Hepatic stellate cell (primary cell): Measurements from ENCODE around the gene WAS.
"Not testable (repeated sequence)": the region's sequence is repeated elsewhere in the genome, so short reads cannot be mapped to it uniquely, and the experiment has no call there.

ENCODE experiments used
- DNase-seq: peaks from one replicate; pipeline ENCODE4 v3.0.0; 2011; ENCODE audit warnings: low spot score

WAS gene

GRCh38 chrX:48683411-48683982 lies at the start of gene WAS:
Gene WAS (plus strand): TSS chrX:48683799. CDS start chrX:48683854, 55 bp downstream.
- no peak for DNase-seq

- DNase-seq = no peak
Observed at GRCh38 chrX:48636301-48636700, 47.3 kb upstream of the WAS start.

- DNase-seq = no peak
Observed at GRCh38 chrX:48636776-48637175, 46.8 kb upstream of the WAS start.

DNA sequence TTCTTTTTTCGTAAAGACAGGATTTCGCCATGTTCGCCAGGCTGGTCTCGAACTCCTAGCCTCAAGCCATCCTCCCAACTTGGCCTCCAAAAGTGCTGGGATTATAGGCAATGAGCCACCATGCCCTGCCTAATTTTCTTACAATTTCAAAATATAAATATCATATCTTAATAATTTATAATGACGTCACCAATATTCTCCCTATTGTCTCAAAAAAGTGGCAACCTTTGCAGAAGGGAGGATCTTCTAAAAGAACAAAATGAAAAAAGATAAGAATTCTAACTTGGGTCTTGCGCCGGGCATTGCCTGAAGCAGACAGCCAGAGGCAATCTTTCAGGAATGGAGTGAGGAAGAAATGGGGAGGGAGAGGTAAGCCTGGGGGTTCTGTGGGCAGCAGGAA lies 37.9 kb upstream of the WAS start:
- DNase-seq = no peak

DNA sequence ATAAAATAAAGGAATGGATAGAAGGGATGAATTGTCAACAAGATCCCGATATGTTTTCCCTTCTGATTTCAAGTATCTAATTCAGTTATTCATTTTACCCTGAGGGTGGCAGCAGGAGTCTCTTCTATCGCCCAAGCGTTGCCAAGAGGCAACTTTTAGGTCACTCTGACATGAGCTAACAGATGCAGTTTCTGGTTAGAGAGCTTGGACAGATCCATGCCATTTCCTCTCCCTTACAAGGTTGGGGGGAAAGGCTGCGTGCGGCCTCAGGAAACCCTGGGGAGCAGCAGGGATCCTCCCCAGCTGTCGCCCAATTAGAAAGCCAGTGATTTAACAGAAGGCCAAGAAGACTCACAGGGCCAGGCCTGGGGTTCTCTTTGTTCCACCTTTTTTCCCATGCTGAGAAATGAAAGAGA lies 35.3 kb upstream of the WAS start:
- DNase-seq = peak; percentile 35

DNA sequence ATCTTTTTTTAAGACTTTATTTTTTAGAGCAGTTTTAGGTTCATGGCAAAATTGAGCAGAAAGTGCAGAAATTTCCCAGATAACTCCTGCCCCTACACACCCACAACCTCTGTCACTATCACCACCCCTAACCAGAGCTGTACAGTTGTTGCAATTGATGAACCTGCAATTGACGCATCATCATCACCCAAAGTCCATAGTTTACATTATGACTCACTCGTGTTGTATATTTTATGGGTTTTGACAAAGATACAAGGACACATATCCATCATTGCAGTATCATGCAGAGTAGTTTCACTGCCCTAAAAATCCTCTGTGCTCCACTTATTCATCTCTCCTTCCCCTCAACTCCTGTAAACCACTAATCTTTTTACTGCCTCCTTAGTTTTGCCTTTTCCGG lies 34.5 kb upstream of the WAS start:
- no peak for DNase-seq

- not testable (repeated sequence) for DNase-seq
Observed at GRCh38 chrX:48652055-48652579, 31.5 kb upstream of the WAS start.

DNA sequence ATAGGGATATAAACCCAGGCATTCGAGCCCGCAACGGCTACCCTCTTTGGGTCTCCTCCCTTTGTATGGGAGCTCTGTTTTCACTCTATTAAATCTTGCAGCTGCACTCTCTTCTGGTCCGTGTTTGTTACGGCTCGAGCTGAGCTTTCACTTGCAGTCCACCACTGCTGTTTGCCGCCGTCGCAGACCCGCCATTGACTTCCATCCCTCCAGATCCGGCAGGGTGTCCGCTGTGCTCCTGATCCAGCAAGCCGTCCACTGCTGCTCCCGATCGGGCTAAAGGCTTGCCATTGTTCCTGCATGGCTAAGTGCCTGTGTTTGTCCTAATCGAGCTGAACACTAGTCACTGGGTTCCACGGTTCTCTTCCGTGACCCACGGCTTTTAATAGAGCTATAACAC lies 28.9 kb upstream of the WAS start:
- DNase-seq = not testable (repeated sequence)

- DNase-seq = not testable (repeated sequence)
Observed at GRCh38 chrX:48659686-48660085, 23.9 kb upstream of the WAS start.

GRCh38 chrX:48663241-48663640 lies 20.4 kb upstream of the WAS start:
- no peak for DNase-seq

DNA sequence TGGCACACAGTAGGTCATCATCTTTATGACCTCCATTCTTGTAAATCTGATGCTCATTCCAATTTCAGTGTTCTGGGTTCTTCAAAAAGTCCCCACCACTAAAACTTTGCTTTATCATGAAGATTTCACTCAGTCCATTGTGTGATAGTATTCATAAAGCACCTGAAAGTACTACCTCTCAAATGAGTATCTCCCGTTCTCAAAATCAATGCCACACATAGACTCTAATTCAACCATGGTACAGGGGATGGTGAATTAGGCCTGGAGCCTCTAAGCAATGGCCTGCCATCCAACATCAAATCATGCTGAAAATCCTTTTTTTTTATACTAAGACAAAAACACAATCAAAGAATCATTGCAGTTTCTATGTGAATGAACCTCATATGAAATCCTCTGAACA lies 19.4 kb upstream of the WAS start:
- DNase-seq = no peak

DNA sequence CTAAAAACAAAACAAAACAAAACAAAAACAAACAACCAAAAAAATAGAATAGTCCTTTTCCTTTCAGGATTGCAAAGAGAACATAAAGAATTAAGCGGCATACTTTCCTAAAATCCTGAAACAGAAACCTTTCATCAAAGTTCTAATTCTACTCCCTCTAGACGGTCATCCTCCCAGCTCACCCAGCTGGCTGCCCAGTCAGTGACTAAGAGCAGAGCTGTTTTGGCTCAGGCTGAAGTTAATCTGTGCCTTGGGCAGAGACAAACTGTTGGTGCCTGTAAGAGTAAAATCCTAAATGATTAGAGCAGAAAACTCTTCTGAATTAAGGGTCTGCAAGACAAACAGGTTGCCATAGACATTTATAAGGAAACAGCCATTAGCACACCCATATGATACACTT lies 17.6 kb upstream of the WAS start:
- DNase-seq = peak; percentile 36

- no peak for DNase-seq
Observed at GRCh38 chrX:48666649-48667048, 16.9 kb upstream of the WAS start.

DNA sequence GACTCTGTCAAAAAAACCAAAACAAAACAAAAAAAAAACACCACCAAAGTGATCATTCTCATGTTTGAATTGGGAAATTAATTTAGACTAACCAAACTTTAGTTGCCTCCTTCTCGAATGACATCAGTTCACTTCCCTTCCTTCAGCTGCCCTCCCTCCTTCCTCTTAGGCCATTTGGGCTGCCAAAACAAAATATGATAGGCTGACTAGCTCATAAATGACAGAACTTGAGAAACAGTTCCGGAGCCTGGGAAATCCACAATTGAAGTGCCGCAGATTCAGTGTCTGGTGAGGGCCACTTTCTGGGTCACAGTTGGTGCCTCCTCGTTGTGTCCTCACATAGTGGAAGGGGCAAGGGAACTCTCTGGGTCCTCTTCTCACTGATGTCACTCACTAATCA lies 16.1 kb upstream of the WAS start:
- no peak for DNase-seq

- DNase-seq = not testable (repeated sequence)
Observed at GRCh38 chrX:48668187-48668586, 15.4 kb upstream of the WAS start.

- DNase-seq = peak; percentile 98
Observed at GRCh38 chrX:48676106-48676892, 7.3 kb upstream of the WAS start.

DNA sequence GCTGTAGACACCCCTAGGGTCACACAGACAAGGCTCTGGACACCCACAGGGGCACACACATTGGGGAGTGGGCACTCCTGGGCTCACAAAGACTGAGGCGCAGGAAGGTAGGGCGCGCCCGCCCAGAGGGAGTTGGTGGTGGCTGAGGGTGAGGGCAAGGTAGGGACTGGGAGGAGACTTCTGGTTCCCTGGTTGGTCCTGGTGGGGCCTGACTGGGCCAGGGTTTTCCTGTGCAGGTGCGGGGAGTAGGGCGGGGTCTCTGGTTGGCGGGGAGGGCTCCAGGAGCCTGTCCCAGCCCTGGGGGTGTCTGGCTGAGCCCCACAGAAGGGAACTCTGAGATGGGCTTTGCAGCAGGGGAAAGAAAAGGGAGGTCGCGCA lies 6.7 kb upstream of the WAS start:
- no peak for DNase-seq

DNA sequence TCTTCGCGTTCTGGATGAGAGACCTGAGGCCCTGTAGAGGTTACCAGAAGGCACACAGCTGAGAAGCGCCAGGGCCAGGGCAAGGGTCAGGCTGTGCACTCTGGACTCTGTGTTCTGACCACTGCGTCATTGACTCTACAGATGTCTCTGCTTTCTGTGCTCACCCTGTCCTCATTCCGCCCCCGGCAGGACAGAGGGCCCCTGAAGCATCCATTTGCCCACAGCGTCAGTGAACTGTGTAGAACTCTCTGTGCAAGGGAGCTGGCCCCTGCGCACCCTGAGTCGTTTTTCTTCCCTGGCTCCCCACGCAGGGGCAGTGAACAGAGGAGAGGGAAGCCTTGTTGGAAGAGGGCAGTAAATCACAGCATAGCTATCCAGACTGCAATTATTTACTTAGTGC lies 6.1 kb upstream of the WAS start:
- no peak for DNase-seq

GRCh38 chrX:48680467-48680866 lies 3.1 kb upstream of the WAS start:
- DNase-seq = not testable (repeated sequence)

- DNase-seq = not testable (repeated sequence)
Observed at GRCh38 chrX:48680925-48681324, 2.7 kb upstream of the WAS start.

- DNase-seq = no peak
Observed at GRCh38 chrX:48681539-48682183, 1.9 kb upstream of the WAS start.

DNA sequence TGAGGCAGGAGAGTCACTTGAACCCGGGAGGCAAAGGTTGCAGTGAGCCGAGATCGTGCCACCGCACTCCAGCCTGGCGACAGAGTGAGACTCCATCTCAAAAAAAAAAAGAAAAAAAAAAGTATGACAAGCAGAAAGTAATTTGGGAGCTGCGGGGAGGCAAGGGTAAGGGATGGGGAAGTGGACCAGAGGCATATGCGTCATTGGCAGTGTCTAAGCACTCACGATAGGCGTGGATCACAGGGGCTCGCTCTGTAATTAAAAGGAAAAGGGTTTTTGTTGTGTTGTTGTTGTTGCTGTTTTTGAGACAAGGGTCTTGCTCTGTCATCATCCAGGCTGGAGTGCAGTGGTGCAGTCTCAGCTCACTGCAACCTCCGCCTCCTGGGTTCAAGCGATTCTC lies 804 bp upstream of the WAS start:
- not testable (repeated sequence) for DNase-seq

GRCh38 chrX:48684134-48684533 lies 535 bp downstream of the WAS start:
- DNase-seq = no peak
